GM12872 (cell line): Measurements from ENCODE around the gene DDX1.

ENCODE experiments used
- CTCF ChIP-seq: IDR thresholded peaks from 3 replicates; pipeline ENCODE4 v1.5.1; 2011; ENCODE audit warnings: low read depth, mild to moderate bottlenecking, low read length, moderate library complexity; ENCODE audit not compliant: insufficient read depth

DDX1 gene

GRCh38 chr2:15620857-15621471, 29.3 kb downstream of the DDX1 start:
- TF ChIP-seq CTCF, result no peak

DNA sequence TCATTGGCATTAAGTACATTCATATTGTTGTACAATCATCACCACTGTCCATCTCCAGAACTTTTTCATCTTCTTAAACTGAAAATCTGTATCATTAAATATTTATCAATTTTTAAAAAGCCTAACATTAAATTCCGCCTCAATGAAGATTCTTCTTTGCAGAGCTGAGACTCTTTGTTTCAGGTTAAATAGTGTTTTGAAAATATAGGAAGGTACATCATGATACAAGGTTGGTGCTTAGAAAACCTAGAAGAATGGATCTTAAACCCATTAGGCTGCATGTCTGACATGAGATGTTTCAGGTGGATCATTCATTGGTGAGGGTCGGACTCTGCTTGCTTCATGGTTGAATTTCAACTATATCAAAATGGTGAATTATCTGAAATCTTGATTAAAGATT, 30.5 kb downstream of the DDX1 start:
- TF ChIP-seq CTCF, result no peak

GRCh38 chr2:15622614-15623480, 31.2 kb downstream of the DDX1 start:
- TF ChIP-seq CTCF, result no peak

DNA sequence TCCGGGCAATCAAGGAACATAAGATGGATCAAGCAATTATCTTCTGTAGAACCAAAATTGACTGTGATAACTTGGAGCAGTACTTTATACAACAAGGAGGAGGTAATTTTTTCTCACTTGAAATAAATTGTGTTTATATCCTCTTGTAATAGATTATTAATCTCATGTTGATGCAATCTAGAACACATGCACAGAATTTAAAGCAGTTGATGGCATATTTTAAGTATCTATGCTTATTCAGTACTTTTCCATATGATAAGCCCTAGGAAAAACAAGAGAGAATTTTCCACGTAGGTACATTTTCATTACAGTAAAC, 31.8 kb downstream of the DDX1 start:
- no peak for TF ChIP-seq CTCF

- no peak for TF ChIP-seq CTCF
Observed at GRCh38 chr2:15623898-15624541, 32.4 kb downstream of the DDX1 start.

DNA sequence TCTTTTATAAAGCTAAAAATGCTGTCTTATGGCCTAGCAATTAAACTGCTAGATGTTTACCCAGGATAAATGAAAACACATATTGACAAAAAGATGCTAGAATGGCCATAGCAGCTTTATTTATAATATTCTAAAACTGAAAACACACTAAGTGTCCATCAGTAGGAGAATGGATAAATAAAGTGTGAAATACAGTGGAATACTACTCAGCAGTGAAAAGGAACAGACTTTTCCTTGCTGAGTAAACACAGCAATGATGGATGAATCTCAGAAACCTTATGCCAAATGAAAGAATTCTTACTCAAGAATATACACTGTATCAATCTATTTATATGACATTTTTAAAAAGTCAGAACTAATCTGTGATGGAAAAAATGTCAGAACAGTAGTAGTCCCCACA, 33.2 kb downstream of the DDX1 start:
- TF ChIP-seq CTCF, result no peak

DNA sequence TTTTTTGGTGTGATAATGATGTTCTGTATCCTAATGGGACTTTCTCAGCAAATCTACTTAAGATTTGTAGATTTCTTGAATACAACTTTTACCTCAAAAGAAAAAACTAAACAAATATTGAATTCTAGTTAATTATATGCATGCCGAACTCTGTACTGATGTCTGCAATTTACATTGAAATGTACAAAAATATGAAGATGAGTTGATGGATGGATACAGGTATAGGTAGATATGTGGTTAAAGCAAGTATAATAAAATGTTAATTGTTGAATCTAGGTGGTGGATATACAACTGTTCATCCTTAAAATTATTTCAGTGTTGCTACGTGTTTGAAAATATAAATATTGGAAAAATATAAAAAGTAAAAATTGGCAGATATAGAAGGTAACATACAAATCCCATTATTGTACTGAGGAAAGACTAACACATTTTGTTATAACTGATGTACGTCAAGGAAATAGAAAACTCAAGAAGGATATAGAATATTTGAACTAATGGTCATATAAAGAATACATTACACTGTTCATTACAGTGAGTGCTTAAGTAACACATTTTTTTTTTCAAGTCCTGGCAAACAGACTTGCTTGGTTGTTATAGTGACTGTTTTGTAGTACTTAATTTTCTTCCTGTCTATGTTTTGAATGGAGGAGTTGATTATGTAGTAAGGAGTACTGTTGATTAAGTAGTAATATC, 33.8 kb downstream of the DDX1 start:
- no peak for TF ChIP-seq CTCF
